NB4 (cell line): ENCODE measurements around the gene ZGRF1.

Source experiments
- CTCF ChIP-seq: IDR thresholded peaks from one replicate; pipeline ENCODE4 v1.5.1; 2012; ENCODE audit warnings: low read depth, low read length
- MYC ChIP-seq: IDR thresholded peaks from 2 replicates; pipeline ENCODE4 v1.6.1; 2011; ENCODE audit warnings: low read depth, low read length
- POLR2A ChIP-seq: IDR thresholded peaks from 2 replicates; pipeline ENCODE4 v1.6.1; 2011; ENCODE audit warnings: mild to moderate bottlenecking; ENCODE audit not compliant: insufficient read length; ENCODE audit errors: extremely low read depth
- TF ChIP-seq, protein P1 (sequence below): IDR thresholded peaks from 2 replicates; pipeline ENCODE4 v1.6.1; 2011; ENCODE audit warnings: low read depth, low read length

GRCh38 chr4:112585977-112586736, 50.6 kb downstream of the ZGRF1 start:
- no peak for TF ChIP-seq POLR2A
- no peak for TF ChIP-seq CTCF
- TF ChIP-seq, protein P1, sequence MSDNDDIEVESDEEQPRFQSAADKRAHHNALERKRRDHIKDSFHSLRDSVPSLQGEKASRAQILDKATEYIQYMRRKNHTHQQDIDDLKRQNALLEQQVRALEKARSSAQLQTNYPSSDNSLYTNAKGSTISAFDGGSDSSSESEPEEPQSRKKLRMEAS = no peak
- TF ChIP-seq MYC = no peak
